Coronary artery (tissue), 2 donors: ENCODE results near the gene IFI27.

ENCODE experiments used
- DNase-seq: peaks from one replicate; pipeline ENCODE4 v3.0.0-alpha.2; 2017; ENCODE audit warnings: low spot score
- H3K27ac ChIP-seq, 2 donors: fragments of 200-600 bp; sonication (generic); one replicate each; pipeline ENCODE4 v1.5.1; 2016 to 2019
- H3K4me3 ChIP-seq: fragments of 200-600 bp; sonication (generic); 2 replicates; pipeline ENCODE4 v1.5.1; 2016; ENCODE audit warnings: mild to moderate bottlenecking, moderate library complexity
- TF ChIP-seq, protein P1 (sequence below): fragments of 200-600 bp; sonication (generic); IDR thresholded peaks from one replicate; pipeline ENCODE4 v1.5.1; 2019; ENCODE audit warnings: antibody characterized with exemption

The IFI27 gene

DNA sequence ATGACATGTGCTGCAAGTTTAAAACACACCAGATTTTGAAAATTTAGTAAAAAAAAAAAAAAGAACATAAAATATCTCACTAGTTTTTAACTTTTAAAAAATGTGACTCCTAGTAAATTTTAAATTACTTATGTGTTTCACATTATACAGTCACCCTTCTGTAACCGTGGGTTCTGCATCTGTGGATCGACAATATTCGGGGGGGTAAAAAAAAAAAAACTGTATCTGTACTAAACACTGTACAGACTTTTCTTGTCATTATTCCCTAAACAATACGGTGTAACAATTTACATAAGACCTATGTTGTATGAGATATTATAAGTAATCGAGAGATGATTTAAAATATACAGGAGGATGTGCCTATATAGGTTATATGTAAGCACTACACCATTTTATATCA is 32.7 kb upstream of the IFI27 start:
- Histone ChIP-seq H3K27ac (no peak overlapping the region), H3K4me3 (peak overlapping the region; percentile 87)
- TF ChIP-seq, protein P1, sequence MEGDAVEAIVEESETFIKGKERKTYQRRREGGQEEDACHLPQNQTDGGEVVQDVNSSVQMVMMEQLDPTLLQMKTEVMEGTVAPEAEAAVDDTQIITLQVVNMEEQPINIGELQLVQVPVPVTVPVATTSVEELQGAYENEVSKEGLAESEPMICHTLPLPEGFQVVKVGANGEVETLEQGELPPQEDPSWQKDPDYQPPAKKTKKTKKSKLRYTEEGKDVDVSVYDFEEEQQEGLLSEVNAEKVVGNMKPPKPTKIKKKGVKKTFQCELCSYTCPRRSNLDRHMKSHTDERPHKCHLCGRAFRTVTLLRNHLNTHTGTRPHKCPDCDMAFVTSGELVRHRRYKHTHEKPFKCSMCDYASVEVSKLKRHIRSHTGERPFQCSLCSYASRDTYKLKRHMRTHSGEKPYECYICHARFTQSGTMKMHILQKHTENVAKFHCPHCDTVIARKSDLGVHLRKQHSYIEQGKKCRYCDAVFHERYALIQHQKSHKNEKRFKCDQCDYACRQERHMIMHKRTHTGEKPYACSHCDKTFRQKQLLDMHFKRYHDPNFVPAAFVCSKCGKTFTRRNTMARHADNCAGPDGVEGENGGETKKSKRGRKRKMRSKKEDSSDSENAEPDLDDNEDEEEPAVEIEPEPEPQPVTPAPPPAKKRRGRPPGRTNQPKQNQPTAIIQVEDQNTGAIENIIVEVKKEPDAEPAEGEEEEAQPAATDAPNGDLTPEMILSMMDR = no peak
- no peak for DNase-seq

DNA sequence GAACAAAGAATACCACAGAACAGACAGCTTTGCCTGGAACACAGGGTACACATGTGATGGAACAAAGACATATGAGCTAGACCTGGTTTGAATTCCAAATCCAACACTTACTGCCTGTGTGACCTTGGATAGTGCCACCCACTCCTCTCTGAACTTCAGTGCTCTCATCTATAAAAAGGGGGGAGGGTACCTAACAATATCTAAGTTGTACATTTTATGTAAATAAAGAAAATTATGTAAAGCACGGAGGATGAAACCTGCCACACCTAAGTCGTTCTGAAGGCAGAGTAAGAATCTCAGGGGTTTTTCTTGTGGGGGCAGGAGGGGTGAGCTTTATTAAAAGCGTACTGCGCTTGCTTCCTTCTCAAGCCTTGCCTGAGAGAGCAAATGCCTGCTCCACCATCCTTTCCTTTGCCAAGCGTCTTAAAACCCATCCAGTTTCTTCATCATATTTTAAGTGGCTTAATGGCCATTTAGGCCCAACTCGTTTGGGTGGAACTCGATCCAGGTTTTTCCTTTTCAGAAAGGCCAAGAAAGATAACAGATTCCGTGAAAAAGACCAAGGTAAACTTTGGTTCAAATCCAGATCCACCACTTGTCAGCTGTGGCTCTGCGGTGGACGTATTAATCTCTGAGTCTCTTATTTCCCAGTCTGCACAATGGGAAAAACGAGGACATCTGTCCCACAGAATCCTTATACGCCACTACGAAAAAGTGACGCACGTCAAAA is 30.5 kb upstream of the IFI27 start:
- Histone ChIP-seq H3K27ac (peak overlapping the region; percentile 92 to 98), H3K4me3 (peak overlapping the region; percentile 87)
- TF ChIP-seq, protein P1 = no peak
- DNase-seq = no peak

- DNase-seq = peak; percentile 95
- Histone ChIP-seq H3K27ac (peak within 1 kb of the TSS; percentile 92 to 98), H3K4me3 (peak within 1 kb of the TSS; percentile 87)
- TF ChIP-seq, protein P1 = no peak
Measured at GRCh38 chr14:94080621-94081385, 29.7 kb upstream of the IFI27 start, which contains the start of the genes DDX24 and IFI27L1. DDX24 (minus strand) TSS chr14:94081202; CDS start chr14:94079742, 1,460 bp downstream. IFI27L1 (plus strand) TSS chr14:94081310; CDS start chr14:94096938, 15,628 bp downstream.

GRCh38 chr14:94081386-94081820 is 29.1 kb upstream of the IFI27 start:
- no peak for DNase-seq
- Histone ChIP-seq H3K27ac (peak overlapping the region; percentile 92 to 98), H3K4me3 (peak overlapping the region; percentile 87)
- TF ChIP-seq, protein P1 = no peak

DNA sequence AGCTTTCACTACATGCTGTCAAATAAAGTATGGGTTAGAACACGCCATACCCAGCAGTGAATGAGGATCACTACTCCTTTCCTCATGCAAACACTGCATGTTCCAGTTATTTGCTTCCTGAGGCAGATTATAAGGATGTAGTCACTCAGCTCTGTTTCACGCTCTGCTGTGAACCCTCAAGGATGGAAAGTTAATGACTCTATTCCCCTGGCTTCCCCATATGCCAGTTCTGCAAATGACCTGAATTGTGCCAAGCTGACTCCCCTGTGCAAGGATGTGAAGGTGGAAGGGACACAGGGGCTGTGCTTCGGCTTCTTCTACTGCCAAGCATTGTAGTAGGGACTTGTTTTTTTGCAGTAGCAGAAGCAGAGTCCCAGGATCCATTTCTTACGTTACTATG is 22.6 kb upstream of the IFI27 start:
- no peak overlapping the region for H3K4me3 ChIP-seq
- DNase-seq = no peak
- no peak overlapping the region for H3K27ac ChIP-seq
- TF ChIP-seq, protein P1 = no peak

DNA sequence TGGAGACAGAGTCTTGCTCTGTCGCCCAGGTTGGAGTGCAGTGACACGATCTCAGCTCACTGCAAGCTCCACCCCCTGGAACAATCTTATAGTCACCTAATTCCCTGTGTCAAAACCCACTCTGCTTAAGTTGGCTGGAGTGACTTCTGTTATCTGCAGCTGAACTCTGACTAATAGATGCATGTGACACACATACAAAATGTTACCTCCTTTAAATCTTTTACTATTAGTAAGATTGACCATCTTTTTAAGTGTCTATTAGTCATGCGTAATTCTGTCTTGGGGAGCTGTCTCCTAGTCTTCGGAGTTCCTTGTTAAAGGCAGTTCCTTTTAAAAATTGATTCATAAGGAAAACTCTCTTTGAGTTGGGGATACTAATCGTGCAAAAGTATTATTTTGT is 22.0 kb upstream of the IFI27 start:
- H3K27ac ChIP-seq = no peak overlapping the region
- no peak for DNase-seq
- TF ChIP-seq, protein P1 = no peak
- no peak overlapping the region for H3K4me3 ChIP-seq
